ENCODE data around the gene HSPB1.

DNA sequence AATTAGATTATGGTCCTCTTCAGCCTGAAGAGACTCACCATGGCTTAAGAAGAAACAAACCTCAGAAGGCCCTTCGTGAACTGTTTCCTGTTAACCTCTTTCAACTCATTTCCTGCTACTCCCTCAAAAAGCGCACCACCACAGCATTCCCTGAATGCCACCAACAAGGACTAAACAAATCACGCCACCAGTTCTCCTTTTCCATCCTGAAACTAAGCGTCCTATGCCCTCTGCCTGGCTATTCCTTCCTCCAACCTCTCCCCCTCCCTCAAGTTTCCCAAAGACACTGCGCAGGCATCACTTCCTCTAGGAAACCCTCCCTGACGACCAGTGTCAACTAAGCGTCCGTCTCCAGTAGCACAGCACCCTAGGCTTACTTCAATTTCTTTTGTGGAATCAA, 44.3 kb downstream of the HSPB1 start:
- no peak for TF ChIP-seq RAD21 (IDR thresholded peaks at IDR 0.05; ENCODE audit: low read depth)
- TF ChIP-seq, protein P1, sequence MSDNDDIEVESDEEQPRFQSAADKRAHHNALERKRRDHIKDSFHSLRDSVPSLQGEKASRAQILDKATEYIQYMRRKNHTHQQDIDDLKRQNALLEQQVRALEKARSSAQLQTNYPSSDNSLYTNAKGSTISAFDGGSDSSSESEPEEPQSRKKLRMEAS (IDR thresholded peaks at IDR 0.05) = no peak
- TF ChIP-seq EP300 (IDR thresholded peaks at IDR 0.05; ENCODE audit: borderline replicate concordance) = no peak
- no peak for TF ChIP-seq REST (IDR thresholded peaks at IDR 0.05; ENCODE audit: low read depth)
- no peak for TF ChIP-seq TAF1 (IDR thresholded peaks at IDR 0.05; ENCODE audit: low read depth)
- TF ChIP-seq TCF12 (IDR thresholded peaks at IDR 0.05; ENCODE audit: low read depth) = no peak
- no peak for TF ChIP-seq YY1 (IDR thresholded peaks at IDR 0.05; ENCODE audit: low read depth)
- TF ChIP-seq NFIC (IDR thresholded peaks at IDR 0.05) = no peak
- no peak for TF ChIP-seq TEAD4 (IDR thresholded peaks at IDR 0.05)
- no peak for TF ChIP-seq FOXM1 (IDR thresholded peaks at IDR 0.05; ENCODE audit: borderline replicate concordance, low read depth)
- no peak for TF ChIP-seq CREB1 (IDR thresholded peaks at IDR 0.05; ENCODE audit: low read depth)
- TF ChIP-seq EGR1 (IDR thresholded peaks at IDR 0.05) = no peak
- TF ChIP-seq CEBPB (IDR thresholded peaks at IDR 0.05) = no peak
